Measurements from ENCODE around the gene IKZF1.
A peak's percentile ranks its signal among the peaks of the same experiment; 100 is the strongest.

The IKZF1 gene

DNA sequence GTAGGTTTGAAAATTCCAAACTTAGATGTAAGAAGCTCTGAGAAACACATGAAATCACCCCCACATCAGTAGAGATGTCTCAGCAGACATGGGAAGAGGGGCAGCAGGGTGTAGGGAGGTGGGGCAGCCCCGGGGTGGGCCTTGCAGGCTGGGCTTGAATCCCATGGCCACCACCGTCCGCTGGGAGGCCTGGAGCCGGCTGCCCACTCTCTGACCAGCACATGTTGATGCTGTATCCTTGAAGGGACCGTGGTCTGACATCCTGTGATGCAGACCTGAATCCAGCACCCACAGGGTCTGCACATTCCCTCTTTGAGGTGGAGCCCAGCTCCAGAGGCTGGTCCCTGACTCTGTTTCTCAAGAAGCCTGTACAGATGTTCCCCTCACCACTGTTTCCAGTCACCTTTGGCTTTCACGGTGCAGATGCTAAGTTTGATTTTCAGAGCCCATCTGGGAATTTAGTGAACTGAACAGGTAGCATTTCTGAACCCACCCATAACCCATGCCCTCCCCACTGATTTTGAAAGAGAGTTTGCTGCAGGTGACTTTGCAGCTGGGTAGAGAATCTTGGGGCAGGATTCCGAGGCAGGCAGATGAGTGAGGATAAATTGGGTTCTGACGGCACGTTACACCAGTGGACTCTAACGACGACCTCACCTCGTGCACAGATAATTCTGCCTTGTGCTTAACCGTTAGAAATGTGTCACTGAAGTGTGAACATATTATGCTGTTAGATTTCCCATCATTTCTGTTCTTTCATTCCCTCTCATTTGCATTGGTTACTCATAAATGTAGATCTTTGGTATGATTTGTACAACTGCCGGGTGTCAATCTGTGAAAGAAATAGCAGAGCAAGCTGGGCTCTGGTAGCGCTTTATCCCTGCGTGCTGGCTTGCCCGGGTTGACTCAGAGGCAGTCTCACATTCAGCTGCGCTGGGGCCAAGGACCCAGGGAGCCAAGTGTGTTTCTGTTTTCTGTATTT, 45.7 kb downstream of the IKZF1 start:
- CTCF ChIA-PET, result interaction anchor here (1.0 to 3.0 kb wide), 8 partner anchors 9 to 145 kb away, joined by 3 to 12 read pairs (median 6); no protein-coding TSS in a partner anchor
- TF ChIP-seq, protein P1, sequence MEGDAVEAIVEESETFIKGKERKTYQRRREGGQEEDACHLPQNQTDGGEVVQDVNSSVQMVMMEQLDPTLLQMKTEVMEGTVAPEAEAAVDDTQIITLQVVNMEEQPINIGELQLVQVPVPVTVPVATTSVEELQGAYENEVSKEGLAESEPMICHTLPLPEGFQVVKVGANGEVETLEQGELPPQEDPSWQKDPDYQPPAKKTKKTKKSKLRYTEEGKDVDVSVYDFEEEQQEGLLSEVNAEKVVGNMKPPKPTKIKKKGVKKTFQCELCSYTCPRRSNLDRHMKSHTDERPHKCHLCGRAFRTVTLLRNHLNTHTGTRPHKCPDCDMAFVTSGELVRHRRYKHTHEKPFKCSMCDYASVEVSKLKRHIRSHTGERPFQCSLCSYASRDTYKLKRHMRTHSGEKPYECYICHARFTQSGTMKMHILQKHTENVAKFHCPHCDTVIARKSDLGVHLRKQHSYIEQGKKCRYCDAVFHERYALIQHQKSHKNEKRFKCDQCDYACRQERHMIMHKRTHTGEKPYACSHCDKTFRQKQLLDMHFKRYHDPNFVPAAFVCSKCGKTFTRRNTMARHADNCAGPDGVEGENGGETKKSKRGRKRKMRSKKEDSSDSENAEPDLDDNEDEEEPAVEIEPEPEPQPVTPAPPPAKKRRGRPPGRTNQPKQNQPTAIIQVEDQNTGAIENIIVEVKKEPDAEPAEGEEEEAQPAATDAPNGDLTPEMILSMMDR (IDR thresholded peaks at IDR 0.05; ENCODE audit: control extremely low read depth, extremely low read depth, low read depth, missing control alignments), result no peak
- peak; percentile 57 for DNase-seq (ENCODE audit: extremely low spot score)
- POLR2A ChIA-PET, result interaction anchor here (0.5 kb wide), 1 partner anchor 8 kb away, joined by 4 read pairs; no protein-coding TSS in a partner anchor

DNA sequence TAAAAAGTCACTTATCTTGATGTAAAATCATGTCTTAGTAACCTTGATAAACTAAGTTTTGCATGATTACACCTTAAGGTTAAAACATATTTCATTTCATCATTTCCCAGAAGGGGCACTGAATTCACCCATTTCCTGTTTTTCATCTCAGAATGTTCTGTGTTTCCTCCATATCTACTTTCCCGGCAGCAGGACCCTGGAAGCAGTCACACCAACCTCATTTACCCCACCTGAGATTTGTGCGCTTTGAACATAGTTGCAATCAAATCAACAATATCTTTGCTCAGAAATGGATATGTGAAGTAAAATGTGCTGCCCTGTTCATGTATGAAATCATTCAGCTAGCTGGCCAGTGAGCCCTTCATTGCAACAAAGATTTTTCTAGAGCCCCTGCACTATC, 46.8 kb downstream of the IKZF1 start:
- CTCF ChIA-PET, result interaction anchor here (0.7 to 3.0 kb wide), 10 partner anchors 9 to 146 kb away, joined by 3 to 16 read pairs (median 8); no protein-coding TSS in a partner anchor
- POLR2A ChIA-PET, result interaction anchor here (0.5 to 0.6 kb wide), 2 partner anchors 9 to 20 kb away, joined by 3 to 4 read pairs; no protein-coding TSS in a partner anchor

GRCh38 chr7:50352282-50352681, 47.8 kb downstream of the IKZF1 start:
- CTCF ChIA-PET, result interaction anchor here (0.9 to 3.0 kb wide), 8 partner anchors 10 to 147 kb away, joined by 3 to 16 read pairs (median 8); no protein-coding TSS in a partner anchor
- POLR2A ChIA-PET, result no interaction called here
- peak; percentile 81 for DNase-seq (ENCODE audit: extremely low spot score)
- TF ChIP-seq, protein P1 (IDR thresholded peaks at IDR 0.05; ENCODE audit: control extremely low read depth, extremely low read depth, low read depth, missing control alignments), result no peak

More for the DNA sequence above, 46.8 kb downstream of the IKZF1 start:
- DNase-seq (ENCODE audit: extremely low spot score), result no peak
- TF ChIP-seq, protein P1 (IDR thresholded peaks at IDR 0.05; ENCODE audit: control extremely low read depth, extremely low read depth, low read depth, missing control alignments), result no peak

DNA sequence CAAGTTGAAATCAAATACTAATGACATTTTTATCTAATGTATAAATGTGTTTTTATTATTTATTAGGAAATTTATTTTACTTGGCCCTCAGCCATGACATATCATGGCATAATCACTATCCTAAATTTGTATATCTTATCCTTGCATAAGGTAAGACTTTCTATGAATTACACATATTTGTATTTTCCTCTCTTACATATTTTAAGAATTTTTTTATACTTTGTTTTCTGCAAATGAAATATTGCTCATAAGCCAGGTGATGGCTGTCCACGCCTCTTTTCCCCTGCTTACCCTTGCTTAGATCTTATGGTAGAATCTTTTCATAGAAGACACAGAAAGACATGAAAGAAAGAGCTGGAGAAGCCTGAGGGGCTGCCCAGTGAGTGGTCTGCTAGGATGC, 48.2 kb downstream of the IKZF1 start:
- ChIA-PET POLR2A (no interaction called here), CTCF (interaction anchor here (1.5 to 3.0 kb wide), 7 partner anchors 10 to 147 kb away, joined by 4 to 16 read pairs (median 11); no protein-coding TSS in a partner anchor)
- TF ChIP-seq, protein P1 (IDR thresholded peaks at IDR 0.05; ENCODE audit: control extremely low read depth, extremely low read depth, low read depth, missing control alignments), result no peak
- DNase-seq (ENCODE audit: extremely low spot score), result no peak

DNA sequence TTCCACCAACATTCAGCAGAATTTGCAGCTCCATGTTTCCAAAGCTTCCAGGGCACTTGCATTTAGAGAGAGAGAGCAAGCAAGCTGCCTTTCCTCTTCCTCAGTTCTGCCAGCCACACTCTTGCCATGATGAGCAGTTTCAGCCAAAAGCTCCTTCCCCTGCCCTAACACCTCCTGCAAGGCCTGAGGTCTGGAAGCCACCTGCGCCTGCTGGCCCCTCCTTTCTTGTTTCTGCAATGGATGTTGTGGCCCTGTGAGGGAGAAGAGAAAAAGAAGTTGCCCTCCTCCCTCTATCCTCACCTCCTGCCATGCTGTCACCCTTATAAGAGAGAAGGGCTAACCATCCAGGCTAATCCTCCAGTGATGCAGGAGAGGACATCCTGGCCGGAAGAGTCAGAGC, 48.7 kb downstream of the IKZF1 start:
- ChIA-PET CTCF (interaction anchor here (1.5 to 3.0 kb wide), 6 partner anchors 10 to 148 kb away, joined by 4 to 16 read pairs (median 12); no protein-coding TSS in a partner anchor), POLR2A (no interaction called here)
- DNase-seq (ENCODE audit: extremely low spot score), result no peak
- TF ChIP-seq, protein P1 (IDR thresholded peaks at IDR 0.05; ENCODE audit: control extremely low read depth, extremely low read depth, low read depth, missing control alignments), result no peak

- TF ChIP-seq, protein P1 (IDR thresholded peaks at IDR 0.05; ENCODE audit: control extremely low read depth, extremely low read depth, low read depth, missing control alignments), result no peak
- ChIA-PET CTCF (interaction anchor here (1.1 to 2.9 kb wide), 5 partner anchors 9 to 15 kb away, joined by 4 to 16 read pairs (median 7); no protein-coding TSS in a partner anchor), POLR2A (no interaction called here)
- no peak for DNase-seq (ENCODE audit: extremely low spot score)
Measured at GRCh38 chr7:50353894-50354595, 49.5 kb downstream of the IKZF1 start.
